GM19239 (cell line): ENCODE results near the gene SKOR1.

Source experiments
- DNase-seq: peaks from one replicate; pipeline ENCODE4 v3.0.0; 2011; ENCODE audit warnings: low spot score; ENCODE audit not compliant: insufficient read length
- FAIRE-seq: peaks from 2 replicates; lab custom pipeline; 2011; peaks lifted over from hg19 to GRCh38; lab: Jason Lieb, UNC

SKOR1 gene, protein sequence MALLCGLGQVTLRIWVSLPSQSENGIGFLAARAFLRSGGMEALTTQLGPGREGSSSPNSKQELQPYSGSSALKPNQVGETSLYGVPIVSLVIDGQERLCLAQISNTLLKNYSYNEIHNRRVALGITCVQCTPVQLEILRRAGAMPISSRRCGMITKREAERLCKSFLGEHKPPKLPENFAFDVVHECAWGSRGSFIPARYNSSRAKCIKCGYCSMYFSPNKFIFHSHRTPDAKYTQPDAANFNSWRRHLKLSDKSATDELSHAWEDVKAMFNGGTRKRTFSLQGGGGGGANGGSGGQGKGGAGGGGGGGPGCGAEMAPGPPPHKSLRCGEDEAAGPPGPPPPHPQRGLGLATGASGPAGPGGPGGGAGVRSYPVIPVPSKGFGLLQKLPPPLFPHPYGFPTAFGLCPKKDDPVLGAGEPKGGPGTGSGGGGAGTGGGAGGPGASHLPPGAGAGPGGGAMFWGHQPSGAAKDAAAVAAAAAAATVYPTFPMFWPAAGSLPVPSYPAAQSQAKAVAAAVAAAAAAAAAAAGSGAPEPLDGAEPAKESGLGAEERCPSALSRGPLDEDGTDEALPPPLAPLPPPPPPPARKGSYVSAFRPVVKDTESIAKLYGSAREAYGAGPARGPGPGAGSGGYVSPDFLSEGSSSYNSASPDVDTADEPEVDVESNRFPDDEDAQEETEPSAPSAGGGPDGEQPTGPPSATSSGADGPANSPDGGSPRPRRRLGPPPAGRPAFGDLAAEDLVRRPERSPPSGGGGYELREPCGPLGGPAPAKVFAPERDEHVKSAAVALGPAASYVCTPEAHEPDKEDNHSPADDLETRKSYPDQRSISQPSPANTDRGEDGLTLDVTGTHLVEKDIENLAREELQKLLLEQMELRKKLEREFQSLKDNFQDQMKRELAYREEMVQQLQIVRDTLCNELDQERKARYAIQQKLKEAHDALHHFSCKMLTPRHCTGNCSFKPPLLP

DNA sequence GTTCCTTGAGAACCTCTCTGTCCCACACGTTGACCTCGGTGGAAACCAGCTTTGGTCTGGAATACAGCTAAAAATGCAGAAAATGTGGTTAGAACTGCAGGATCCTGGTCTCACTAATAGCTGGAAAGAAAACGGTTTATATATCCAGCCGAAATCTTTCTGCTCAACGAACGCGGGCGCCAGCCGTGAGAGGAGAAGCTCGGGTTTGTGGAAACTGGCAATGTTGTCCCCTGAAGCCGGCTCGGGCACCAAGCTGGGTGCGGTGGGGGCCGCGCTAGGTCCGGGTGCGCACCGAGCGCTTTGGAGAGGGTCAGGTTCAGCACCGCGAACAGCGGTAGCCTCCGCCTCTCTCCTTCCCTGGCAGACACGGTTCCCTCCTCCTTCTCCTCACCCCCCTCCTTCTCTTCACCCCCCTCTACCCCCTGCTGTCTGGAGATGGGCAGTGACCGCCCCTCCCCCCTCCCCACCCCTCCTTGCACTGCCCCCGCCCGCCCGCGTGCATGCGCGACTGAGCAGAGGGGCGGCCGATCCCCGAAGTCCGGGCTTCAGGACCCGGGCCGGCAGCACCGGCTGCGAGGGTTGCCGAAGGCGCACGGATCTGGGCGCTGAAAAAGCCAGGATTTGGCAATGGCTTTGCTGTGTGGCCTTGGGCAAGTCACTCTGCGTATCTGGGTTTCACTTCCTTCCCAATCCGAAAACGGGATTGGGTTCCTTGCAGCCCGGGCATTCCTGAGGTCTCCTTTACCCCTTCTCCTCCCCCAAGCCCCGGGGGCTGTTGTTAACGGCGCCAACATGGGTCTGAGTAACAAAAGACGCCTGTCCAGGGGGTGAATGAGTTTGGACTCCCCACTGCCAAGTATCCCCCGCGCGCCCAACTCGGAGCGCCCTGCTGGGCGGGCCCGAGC lies at the start of gene SKOR1:
SKOR1 (plus strand) TSS at position 534 of the 905 bp plus-strand sequence; CDS start at position 628, 94 bp downstream.
- FAIRE-seq: no peak
- DNase-seq: no peak

DNA sequence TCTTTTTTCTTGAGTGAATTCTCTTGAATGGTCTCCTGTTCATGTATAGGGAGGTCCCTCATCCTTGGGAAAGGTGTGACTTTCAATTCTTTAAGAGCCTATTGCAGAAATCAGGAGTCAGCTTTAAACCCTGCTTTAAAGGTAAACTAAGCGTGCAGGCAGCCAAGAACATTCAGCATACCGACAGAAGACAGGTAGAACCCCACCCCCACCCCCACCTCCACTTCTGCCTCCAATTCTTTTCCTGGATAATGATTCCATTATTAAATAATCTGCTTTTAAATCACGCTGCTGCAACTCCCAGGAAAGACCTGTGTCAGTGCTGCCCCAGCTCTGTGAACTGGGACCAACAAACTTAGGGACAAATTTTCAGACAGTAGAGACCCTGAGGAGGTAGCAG lies 49.3 kb upstream of the SKOR1 start:
- FAIRE-seq: no peak

DNA sequence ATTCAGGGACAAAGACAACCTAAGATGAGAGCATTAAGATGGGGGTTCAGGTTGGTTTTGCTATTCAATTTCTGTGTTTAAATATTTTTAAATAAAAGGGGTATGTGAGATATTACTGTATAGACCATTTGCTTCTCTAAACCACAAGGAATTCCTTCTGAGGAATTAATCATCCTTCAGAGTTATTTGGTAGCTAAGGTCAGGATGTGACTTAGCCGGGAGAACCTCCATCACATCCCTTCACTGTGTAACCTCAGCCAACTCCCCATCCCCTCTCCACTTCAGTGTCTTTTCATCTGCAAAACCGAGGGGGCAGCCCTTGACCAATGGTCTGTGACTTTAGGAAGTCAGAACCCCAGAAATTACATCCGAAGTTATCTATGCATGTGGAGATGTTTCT lies 48.7 kb upstream of the SKOR1 start:
- no peak for DNase-seq
- no peak for FAIRE-seq

More for the DNA sequence above, 49.3 kb upstream of the SKOR1 start:
- no peak for DNase-seq

DNA sequence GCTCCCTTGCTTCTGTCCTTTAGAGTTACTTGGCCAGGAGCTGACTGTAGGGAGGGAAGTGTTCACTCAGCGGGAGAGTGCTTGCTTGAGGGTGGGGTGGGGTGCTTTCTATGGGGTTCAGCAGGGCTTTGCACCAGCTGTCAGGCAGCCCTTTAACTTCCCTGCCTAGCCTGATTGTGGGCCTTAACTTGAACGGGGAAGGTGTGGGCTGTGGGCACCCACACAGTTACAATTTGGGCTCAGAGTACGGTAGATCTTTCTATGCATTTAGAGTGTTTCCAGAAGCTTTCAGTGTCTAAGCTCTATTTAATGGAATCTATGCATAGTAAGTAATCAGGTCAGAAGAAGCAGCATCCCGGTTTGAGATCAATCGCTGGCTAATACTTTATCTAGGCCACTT lies 48.2 kb upstream of the SKOR1 start:
- DNase-seq (no peak), FAIRE-seq (no peak)

DNA sequence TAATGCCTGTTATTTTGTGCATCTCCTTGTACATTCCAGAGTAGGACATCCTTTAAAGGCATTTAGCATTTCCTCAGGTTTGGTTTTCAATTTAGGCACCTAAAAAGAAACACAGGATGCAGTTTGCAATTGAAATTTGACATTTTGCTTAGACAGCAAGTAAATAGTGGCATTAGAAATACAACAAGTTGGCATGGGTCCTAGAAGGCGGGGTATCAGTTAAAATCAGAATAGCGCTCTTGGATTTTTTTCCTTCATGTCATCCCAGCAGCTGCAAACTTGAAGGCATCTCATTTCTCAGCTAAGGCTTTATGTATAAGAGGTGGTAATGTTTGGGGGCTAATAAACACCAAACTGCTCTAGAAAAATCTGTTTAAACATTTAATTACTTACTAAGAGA lies 47.5 kb upstream of the SKOR1 start:
- FAIRE-seq (no peak), DNase-seq (no peak)

DNA sequence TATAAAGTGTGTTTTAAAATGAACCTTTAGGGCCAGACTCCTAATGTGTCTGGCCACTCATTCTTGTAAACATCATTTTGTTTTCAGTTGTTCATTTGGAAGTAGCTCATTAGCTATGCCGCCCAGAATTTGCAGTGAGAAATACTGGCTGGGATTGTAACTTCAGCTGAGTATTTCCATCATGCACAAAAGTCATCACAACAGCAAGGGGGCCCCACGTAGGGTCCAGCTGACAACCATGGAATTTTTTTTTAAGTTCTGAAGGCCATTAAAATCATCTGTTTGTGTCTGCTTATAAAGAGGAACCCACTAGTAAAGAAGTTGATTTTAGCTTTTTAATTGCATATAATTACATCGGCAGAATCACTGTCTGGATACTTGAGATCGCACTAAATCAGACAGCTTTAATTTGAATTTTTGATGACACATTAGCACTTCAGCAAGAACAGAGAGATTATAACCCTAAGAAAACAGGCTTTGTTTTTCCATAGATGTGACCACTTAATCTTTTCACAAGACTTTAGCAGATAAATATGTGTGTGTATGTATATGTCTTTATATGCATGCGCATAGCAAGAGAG lies 46.3 kb upstream of the SKOR1 start:
- FAIRE-seq (no peak), DNase-seq (no peak)

DNA sequence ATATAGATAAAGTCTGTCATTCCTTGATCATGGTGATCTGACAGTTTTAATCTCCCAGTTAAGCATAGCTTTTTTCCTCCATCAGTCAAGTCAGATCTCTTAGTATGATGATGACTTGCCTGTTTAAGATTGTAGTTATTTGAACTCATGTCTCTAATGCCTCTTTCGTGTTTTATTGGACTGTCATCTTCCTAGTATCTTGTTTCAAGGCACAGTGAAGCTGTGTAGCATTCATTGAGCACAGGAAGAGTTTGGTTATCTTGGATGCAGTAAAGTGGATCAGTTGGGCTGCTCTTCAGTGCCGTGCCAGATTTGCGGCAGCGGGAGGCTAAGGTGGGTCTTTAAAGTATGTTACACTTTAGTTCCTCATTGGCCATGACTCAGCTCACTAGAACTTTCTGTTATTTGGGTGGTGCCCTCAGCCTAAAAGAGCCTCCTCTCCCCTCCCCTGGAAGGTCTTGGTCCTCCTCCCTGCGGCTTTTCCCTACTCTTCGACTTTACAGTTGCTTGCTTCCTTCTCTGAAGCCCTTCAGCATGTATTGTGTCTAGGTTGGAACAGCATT lies 45.7 kb upstream of the SKOR1 start:
- no peak for DNase-seq
- no peak for FAIRE-seq

DNA sequence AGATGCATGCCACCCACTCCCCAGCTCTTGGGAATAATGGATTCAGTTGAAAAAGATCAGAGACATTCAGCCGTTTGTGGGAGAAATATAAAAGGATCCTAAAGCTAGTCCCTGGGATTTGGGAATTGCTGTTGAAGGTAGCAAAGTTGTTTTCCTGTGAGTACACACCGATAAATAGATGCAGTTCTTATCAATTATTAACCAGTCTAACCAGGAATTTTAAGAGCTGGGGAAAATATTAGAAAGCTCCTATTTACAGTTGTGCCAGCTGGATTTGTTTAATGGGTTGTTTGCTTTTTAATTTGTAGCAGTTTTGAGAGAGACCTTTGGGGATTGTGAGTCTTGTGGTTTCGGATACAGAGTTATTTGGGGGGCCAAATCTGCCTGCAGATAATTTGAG lies 44.2 kb upstream of the SKOR1 start:
- no peak for FAIRE-seq
- DNase-seq: no peak

DNA sequence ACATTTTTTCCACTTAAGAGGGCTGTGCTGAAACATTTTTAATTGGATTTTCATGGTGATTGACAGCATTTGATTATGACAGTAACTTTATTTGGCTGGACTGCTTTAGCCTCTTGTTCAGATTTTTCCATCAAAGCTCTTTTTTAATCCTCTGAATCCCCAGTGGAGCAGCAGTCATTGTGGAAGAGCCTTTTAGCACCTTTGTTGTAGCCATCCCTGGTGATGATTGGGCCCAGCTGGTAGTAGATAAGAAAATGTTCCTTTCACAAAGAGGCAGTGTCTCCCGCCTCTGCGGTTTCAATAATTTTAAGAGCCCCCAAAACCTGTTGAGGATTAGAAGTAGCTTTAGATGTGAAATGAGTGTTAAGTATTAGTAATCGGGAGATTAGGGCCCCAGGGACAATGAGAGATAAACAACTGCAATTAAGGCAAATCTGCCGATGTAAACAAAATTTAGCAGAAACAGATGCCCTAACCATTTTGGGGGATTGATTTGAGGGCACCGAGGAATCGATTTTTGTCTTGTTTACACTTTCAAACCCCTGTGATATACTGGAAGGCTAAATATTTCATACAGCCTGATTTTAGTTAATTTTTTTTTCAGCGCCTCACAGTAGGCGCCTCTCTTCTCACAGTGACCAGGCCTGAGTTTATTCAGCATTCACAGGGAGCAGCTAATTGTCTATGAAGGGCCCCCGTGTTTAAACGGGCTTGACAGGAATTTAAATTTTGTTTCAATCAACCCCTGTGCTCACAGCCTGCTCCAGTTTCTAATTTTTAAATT lies 43.2 kb upstream of the SKOR1 start:
- DNase-seq: no peak

DNA sequence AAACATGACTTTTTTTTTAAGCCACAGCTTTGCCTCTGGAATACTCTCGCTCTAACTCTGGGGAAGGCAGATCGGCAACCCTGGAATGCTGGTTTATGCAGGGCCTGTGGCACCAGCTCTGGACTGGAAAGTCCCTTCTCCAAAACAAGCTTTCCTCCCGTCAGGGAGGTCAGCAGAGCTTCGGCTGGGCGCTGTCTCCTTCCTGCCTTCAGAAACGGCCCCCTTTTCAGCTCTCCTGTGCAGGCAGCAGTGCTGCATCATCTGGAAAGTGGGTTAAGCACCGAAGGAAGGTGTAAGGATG lies 42.7 kb upstream of the SKOR1 start:
- DNase-seq (no peak), FAIRE-seq (no peak)

More for the DNA sequence above, 43.2 kb upstream of the SKOR1 start:
- no peak for FAIRE-seq

DNA sequence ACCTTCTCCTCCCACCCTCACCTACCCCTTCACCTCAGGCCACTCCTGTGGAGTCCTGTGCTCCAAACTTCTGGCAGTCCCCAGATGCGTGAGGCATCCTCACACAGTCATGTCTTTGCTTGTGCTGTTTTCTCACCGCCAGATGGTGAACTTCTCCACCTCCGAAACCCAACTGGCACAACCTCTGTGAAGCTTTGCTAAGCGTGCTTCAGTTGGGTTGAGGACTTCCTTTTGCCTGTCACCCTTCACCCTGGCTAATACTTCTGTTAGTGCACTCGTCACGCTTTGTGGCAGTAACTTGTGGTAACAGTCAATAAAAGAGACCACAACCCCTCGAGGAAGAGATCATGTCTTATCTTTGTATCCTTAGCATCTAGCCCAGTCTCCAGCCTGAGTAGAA lies 42.0 kb upstream of the SKOR1 start:
- FAIRE-seq (peak; percentile 98), DNase-seq (peak; percentile 44)

DNA sequence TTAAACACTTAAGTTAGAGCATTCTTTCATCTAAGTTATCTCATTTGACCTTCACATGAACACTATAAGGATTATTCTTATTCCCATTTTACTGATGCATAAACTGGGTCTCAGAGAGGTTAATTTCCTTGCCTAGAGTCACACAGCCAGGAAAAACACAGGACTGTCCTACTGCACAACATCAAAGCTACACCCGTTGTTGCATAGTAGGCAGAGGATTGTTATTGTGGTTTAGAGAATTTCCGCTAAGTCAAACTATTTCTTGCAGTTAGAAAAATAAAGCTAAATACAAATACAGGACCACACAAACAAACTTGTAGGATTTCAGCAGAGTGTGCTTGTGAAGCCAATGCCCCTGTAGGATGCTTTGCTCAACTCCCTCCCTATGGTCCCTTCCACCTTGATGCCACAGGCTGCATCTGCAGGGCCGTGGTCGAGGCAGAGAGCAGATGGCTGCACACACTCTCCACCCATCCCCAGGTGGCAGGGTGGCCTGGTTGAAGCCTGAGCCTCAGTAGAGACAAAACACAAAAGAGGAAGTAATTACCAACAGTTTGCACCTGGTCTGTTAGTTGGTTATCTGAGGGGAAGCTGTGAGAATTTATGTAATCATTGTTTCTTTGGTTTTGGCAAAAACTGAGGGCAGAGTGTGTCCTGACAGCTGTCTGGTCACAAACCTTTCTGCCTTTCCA lies 41.1 kb upstream of the SKOR1 start:
- DNase-seq (peak; percentile 54), FAIRE-seq (peak; percentile 98)

DNA sequence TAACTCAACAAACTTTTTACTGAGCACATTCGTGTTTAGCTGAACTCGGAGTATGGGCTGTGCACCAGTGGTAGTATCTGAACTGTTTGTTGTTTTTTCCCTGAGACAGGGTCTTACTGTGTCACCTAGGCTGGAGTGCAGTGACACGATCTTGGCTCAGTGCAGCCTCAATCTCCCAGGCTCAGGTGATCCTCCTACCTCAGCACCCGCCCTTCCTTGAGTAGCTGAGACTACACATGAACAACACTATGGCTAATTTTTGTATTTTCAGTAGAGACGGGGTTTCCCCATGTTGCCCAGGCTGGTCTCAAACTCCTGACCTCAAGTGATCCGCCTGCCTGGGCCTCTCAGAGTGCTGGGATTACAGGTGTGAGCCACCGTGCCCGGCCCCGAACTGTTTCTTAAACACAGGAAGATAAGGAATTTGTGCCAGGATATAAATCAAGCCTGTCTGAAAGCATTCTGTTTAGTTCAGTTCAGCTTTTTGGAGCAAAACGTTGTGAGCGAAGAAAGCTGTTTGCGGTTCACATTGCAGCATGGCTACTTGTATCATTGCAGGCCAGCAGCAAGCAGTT lies 40.4 kb upstream of the SKOR1 start:
- FAIRE-seq (no peak), DNase-seq (no peak)

DNA sequence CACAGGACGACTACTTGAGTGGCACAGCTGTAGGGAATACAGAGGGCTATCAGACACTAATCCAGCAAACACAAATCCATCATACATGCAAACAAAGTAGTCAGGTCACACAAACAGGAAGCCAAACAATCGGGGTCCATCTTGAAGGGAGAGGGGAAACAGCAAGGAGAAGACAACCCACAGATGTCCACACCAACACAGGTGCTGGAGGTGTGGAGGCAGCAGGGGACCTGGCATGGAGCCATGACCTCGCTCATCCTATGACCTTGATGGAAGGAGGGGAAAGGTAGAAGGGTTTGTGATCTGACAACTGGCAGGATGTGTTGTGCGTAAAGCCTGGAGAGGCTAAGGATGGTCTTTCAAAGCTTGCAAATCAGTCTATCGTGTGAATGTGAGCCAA lies 39.9 kb upstream of the SKOR1 start:
- FAIRE-seq (no peak), DNase-seq (no peak)

DNA sequence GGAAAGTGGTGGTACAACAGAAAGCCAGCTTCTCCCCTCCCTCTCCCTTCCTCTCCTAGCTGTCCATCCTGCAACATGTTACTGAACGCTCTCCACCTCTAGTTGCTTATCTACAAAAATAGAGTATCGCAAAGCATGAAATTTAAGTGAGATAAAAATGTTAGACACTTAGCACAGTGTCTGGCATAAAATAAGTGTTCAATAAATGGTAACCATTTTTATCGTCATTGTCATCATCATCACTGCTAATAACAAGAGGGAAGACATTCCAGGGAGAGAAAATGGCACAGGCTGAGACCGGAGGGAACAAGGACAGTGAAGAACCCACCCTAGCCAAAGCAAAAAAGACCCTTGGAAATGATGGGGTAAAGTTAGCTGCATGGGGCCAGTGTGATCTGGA lies 38.7 kb upstream of the SKOR1 start:
- FAIRE-seq: no peak

DNA sequence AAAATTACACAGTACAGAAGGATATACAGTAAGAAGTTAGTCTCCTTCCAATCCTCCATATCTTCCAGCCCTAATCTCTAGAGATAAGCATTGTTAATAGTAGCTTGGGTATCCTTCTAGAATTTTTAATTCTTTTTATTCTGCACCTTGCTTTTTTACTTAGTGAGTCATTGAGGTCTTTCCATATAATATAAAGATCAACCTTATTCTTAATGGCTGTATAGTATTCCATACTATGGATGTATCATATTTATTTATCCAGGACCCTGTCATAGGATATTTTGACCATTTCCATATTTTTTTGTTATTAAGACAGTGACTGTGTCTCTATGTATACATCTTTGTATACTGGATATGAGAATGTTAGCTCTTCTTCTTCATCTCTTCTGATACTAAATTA lies 36.3 kb upstream of the SKOR1 start:
- DNase-seq (no peak), FAIRE-seq (no peak)

More for the DNA sequence above, 38.7 kb upstream of the SKOR1 start:
- no peak for DNase-seq

DNA sequence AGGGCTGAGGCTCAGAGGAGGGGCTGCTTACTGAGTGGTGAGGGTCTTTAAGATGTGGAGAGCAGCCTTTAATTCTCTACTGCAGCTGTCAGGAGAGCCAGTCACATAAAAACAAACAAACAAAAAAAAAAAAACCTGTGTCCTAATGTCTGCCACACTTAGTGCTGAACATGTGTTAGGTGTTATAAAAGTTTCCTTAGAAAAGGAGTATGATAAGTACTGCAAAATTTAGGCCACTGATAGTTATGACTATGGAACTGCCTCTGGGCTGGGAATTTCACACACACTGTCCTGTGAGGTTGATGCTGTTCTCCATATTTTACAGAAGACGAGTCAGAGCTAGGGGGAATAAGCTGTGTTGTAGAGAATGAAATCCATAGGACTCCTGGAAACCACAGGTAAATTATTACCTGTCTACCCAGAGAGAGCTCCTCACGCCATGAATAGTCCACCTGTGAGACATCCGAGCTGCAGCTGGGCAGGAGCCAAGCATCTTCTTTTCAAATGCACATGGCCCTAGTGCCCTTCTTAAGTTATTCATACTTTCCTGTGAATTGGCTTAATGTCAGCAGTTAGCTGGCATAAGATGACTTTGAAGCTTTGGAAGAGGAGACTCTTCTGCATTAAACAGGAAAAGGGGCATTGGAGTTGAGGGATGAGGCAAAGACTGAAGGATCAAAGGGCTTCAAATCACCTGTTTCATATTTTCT lies 34.5 kb upstream of the SKOR1 start:
- peak; percentile 14 for FAIRE-seq

More for the DNA sequence above, 34.5 kb upstream of the SKOR1 start:
- no peak for DNase-seq
